MV-4-11 (cell line): ENCODE measurements around the gene CCR5AS.
A peak's percentile ranks its signal among the peaks of the same experiment; 100 is the strongest.
"Not testable (repeated sequence)": the region's sequence is repeated elsewhere in the genome, so short reads cannot be mapped to it uniquely, and the experiment has no call there.

Experiments
- DNase-seq: peaks from one replicate; lab custom pipeline; 2025; lab: John Stamatoyannopoulos, UW

CCR5AS gene

GRCh38 chr3:46429250-46429649, 22.4 kb upstream of the CCR5AS start:
- DNase-seq: no peak

GRCh38 chr3:46427916-46428833, 21.3 kb upstream of the CCR5AS start:
- DNase-seq: no peak

- not testable (repeated sequence) for DNase-seq
These were observed 20.5 kb upstream of the CCR5AS start for GRCh38 chr3:46427404-46427803.

DNA sequence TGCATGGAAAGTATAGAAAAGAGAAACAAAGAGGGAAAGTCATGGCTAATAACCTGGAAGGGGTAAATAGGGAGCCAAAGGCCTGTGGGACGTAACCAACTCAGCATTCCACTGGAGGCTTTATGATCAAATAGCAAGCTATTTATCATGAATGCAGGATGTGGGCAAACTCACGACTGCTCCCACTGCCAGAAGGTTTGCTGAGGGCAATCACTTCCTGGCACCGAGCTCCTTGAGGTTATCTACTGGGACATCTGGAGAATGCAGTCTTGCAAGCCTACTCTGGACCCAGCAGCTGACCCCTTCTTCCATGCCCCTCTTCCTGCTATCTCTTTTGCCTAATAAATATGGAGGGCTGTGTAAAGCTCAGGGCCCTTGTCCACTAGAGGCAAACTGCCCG, 19.6 kb upstream of the CCR5AS start:
- DNase-seq: not testable (repeated sequence)

GRCh38 chr3:46423588-46423987, 16.7 kb upstream of the CCR5AS start:
- no peak for DNase-seq

DNA sequence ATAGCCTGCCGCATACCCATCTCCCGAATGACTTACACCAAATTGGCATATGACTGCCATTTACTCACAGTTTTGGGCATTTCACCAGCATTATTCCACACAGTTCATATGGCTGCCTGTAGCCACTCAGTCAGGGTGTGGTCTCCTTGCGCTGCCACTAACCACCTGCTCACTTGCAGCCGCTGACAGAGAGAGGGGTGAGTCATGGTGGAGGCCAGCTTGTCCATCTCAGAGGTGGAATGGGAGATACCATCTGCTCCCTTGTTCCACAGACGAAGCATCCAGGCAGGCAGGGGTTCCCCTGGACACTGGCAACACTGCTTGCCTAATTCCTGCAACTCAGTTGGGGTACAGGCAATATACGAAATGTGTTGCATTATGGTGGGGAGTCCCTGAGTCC, 15.8 kb upstream of the CCR5AS start:
- DNase-seq: no peak

DNA sequence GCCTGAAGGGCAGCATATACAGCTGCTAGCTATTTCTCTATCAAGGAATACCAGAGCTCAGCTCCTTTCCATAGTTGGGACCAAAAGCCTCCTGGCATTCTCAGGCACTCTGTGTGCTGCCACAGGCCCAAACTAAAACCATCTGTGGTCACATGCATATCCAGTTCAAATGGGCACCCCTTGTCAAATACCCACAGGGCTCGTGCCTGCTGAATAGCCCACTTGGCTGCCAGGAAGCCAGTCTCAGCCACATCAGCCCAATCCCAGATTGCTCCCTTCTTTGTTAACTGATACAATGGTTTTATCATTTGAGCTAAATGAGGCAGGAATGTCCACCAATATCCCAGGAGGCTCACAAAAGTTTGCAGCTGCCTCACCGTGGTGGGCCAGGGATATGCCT, 14.1 kb upstream of the CCR5AS start:
- no peak for DNase-seq

- no peak for DNase-seq
These were observed 12.9 kb upstream of the CCR5AS start for GRCh38 chr3:46419816-46420215.

DNA sequence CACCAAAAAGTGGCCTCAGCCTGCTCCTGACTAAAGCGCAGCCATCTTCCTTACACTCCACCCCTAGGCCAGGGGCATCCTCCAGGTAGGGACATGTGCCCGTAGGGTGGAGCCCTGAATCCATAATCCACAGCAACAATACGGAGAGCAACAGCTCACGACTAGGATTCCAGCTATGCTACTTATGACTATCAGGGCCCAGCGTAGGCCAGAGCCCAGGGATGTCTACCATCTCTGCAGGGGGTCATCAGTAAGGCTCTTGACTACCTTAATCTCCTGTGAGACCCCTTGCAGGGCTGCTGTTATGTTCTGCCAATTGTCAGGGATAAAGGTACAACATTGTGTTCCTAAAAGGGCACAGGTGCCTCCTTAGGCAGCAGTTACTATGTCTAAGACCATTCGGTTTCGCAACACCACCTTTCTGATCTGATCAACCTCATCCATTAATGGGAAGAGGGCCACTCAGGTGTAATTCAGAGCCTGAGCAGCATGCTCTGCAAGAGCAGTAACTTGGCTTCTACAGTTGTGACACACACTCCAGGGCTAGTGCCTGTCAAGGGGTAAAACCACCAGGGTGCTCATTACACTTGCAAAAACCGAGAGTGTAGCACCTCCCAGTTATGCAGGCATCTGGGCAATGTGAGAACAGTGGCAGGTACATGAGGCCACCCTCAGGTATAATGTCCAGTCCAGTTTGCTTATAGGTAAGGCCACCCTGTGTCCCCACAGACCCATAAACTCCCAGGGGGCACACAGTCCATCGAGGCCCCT, 11.2 kb upstream of the CCR5AS start:
- no peak for DNase-seq

- DNase-seq: no peak
These were observed 10.1 kb upstream of the CCR5AS start for GRCh38 chr3:46416811-46417510.

GRCh38 chr3:46416125-46416810, 9.4 kb upstream of the CCR5AS start:
- DNase-seq: peak; percentile 51

- no peak for DNase-seq
These were observed 7.9 kb upstream of the CCR5AS start for GRCh38 chr3:46414739-46415138.

GRCh38 chr3:46413951-46414350, 7.1 kb upstream of the CCR5AS start:
- DNase-seq: no peak

DNA sequence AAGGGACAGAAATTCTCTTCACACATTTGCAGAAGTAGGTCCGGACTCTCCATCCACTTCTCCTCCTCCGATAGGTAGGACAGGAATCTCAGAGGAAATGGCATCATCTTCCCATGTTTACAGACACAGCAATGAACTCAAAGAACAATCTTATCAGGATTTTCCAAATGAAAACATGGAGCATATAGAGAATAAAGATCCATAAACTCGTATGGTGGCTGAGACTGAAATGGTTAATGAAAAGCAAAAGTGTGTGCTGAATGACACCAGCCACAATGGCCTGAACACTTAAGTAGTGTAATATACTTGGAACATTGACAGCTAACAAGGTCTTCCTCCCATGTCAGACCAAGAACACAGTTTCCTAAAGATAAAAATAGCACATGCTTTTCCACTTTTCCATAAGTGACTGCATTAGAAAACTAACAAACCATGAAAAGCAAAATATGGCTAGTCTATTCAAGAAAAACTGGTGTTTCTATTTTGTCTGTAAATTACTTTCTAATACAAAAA, 6.0 kb upstream of the CCR5AS start:
- no peak for DNase-seq

- no peak for DNase-seq
These were observed 4.4 kb upstream of the CCR5AS start for GRCh38 chr3:46411271-46411670.

DNA sequence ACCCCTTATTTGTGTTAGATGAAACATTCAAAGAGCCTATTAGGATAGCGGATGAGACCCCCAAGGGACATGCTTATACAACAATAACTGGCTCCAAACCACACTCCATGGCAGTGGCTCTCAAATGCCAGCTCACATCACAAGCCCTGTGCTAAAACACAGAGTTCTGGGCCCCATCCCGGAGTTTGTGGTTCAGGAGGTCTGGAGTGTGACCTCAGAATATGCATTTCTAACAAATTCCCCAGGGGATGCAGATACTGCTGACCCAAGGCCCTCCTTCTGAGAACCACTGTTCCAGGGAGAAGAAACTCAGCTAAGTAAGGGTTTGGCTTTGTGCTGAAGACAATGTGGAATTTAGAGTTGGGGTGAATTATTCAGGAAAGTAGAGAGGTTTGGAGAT, 3.8 kb upstream of the CCR5AS start:
- DNase-seq: no peak

DNA sequence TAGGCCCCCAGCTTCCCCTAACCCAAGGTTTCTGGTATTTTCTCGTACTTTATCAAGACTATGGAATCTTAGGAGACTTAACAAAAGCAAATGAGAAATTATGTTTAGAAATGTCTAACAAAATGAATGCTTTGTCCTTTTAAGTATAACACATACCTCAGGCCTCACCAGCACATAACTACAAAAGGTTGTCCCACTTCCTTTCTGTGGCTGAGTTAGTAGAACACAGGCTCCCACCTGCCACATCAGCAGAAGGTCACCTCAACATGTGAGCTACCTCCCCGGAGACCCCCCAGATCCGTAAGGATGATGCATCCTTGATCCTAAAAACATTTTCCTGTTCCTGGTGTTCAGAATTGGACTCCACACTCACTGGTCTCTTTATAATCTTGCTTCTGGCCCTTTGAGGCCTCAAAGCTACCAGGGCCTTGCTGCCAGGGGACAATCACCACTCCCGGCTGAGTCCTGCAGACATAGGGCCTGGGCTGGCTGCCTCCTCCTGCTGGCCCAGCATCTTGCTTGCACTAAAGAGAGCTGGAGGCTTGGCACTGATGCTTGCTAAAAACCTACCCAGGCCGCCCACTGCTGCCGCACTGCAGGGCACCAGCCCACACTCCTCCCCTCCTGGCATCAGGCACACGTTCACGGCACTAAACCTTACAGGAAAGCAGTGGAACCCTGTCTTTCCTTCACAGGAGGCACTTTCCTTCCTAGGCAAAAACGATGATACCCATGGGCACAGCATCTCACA, 3.0 kb upstream of the CCR5AS start:
- DNase-seq: no peak

DNA sequence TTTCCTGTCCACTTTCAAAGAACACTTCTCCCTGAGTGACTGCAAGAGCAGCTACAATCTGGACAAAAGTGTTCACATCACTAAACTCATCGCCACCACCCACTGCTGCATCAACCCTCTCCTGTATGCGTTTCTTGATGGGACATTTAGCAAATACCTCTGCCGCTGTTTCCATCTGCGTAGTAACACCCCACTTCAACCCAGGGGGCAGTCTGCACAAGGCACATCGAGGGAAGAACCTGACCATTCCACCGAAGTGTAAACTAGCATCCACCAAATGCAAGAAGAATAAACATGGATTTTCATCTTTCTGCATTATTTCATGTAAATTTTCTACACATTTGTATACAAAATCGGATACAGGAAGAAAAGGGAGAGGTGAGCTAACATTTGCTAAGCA, 2.0 kb upstream of the CCR5AS start:
- DNase-seq: no peak

- DNase-seq: no peak
These were observed 1.1 kb upstream of the CCR5AS start for GRCh38 chr3:46407970-46408369.

DNA sequence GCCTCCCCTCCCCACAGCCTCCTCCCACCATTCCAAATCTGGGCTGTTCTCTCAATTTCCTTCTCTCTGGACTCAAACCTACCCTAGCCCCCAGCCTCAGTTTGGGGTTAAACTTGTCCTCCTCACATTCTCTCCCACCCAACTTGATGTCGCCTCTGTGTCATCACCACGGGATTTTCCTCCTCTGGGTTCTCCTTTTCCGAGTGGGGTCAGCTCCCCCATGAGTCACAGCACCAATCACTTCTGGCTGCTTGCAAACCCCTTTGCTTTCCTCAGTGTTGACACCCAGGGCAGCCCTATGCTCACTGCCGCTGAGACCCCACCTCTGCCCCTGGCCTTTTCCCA, 451 bp downstream of the CCR5AS start:
- peak; percentile 63 for DNase-seq
